GM19043 (cell line): Measurements from ENCODE around the gene CHD5.

Source experiments
- ATAC-seq: cut with Tn5 transposase; IDR thresholded peaks from one replicate; pipeline ENCODE4 v1.9.1; 2021; ENCODE audit warnings: low read depth; ENCODE audit not compliant: unreplicated experiment

The CHD5 gene

DNA sequence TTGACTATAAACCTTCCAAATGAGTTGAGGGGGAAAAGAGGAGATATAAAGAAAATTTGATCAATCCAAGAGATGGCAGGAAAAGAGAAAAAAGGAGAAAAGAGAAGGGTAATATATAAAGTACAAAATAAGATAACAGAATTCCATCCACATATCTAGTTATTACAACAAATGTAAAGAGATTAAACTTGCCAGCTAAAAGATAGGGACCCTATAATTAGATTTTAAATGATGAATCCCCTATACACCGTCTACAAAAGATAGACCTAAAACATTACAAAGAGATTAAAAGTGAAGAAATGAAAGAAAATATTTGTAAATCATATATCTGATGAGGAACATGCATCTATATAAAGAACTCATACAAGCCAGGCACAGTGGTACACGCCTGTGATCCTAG lies 63.1 kb downstream of the CHD5 start:
- ATAC-seq = no peak

DNA sequence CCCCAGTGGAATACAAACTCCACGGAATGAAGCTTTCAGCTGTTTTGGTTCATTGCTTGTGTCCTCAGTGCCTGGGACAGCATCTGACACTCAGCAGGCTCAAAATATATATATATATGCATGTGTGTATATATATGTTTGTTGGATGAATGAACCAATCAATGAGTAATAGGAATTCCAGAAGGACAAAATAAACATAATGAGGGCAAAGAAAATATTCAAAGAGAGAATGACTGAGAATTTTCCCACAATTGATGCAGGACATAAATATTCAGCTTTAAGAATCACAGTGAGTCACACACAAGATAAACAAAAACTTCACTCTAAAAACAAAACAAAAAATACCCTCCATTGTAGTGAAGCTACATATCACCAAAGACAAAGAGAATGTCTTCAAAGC lies 64.0 kb downstream of the CHD5 start:
- no peak for ATAC-seq

DNA sequence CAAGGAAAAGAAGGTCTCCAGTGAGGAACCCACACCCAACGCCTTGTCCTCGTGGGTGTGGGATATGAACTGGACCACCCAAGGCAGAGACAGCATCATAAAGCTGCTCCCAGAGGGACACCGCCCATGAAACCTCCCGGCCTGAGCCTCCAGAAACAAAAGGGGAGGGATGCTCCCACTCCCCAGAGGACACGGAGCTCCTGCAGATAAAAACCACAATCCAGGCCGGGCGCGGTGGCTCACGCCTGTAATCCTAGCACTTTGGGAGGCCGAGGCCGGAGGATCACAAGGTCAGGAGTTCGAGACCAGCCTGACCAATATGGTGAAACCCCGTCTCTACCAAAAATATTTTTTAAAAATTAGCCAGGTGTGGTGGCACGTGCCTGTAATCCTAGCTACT lies 66.4 kb downstream of the CHD5 start:
- ATAC-seq = no peak

DNA sequence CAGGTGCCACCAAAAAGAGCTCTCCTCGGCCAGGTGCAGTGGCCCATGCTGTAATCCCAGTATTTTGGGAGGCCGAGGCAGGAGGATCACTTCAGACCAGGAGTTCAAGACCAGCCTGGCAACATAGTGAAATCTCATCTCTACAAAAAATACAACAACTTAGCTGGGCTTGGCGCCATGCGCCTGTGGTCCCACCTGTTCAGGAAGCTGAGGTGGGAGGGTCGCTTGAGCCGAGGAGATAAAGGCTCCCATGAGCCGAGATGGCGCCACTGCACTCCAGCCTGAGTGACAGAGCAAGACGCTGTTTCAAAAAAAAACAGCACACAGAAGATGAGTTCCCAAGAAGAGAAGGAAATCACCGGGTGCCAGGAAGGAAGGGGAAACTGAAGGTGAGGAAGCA lies 67.0 kb downstream of the CHD5 start:
- no peak for ATAC-seq

DNA sequence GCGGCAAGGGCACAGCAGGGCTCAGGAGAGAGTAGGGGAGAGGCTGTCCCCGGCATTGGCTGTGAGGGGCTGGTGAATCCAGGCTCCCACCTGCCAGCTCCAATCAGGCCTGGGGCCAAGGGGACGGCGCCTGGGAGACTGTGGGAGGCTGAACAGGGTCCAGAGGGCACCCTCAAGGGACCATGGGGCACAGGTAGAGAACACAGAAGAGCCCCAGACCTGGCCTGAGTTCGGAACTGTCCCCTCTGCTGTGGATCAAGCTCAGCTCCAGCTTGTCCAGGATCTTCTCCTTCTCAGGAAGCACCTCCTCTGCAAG lies 67.5 kb downstream of the CHD5 start:
- no peak for ATAC-seq

DNA sequence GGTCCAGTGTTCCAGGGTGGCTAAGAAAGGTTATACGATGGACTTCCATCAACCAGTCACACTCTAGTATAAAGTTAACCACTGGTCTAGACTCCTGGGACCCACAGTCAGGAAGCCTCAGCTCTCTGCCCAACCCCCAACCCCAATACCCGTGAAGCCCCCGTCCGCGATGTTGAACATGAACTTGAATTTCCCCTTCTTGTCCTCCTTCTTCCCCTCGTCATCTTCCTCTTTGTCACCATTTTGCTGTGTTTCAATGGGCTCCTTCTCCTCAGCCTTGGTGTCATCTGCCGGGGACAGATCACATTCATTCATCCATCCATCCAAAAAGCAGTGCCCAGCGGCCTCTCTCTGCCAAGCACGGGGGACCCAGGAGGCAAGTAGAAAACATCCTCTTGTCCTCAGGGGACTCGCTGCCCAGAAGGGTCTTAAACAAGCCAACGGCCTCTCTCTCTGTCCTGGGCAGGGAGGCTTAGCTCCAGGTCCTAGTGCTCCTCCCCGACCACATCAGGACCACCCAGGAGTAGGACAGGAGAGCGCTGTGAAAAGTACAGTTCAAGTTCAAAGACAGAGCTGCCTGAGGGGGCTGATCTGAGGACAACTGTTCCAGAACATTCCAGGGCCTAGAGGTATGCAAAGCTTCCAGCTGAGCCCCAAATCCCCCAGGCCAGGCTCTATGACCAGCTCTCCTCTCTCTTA lies 68.0 kb downstream of the CHD5 start:
- ATAC-seq = no peak

DNA sequence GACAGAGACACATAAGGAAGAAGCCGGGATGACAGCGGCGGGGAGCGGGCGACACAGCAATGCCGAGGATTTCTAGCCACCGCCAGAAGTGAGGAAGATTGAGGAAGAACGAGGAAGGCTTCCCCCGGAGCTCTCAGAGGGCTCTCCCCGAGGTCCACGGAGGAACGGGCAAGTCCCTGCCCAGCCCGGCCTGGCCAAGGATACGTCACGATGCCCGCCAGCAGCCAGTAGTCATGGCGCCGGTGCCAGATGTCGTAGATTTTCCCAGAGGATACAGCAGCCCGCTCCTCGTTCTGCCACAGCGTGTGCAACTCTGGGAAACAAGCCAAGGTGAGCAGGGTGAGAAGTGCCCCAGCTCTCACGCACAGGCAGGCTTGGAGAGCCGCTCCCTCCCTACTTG lies 68.5 kb downstream of the CHD5 start:
- no peak for ATAC-seq

DNA sequence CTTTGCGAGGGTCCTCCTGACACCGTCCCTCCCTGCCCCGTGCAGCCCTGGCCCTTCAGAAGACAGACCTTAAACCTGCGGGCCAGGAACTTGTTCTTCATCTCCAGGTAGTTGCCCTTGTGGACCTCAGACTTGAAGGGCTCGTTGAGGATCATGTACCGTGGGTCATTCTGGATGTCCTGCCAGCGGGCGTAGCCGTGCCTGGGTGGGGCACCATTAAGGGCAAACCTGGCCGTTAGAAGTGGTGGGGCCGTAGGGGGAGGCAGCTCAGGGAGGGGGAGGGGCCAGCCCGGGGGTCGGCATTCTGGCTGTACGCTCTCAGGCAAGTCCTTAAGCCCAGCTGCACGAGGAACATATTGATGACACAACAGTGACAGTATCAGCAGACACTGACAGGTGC lies 69.8 kb downstream of the CHD5 start:
- ATAC-seq = no peak

DNA sequence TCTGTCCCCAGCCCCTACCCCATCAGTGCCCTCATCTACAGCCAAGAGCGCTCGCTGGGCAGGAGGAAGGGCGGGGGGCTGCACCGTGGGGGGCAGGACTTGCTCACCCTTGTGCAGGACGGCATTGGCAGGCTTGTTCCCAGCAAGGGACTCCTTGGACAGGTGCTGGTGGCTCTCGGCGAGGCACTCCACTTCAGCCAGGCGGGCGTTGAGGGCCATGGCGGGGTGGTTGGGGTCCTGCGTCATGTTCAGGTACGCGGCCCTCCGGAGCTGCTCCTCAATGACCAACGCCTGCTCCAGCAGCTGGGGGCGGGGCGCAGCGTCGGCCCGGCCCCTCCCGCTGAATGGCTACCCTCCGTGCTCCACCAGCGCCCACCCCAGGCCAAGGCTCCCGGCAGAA lies 70.4 kb downstream of the CHD5 start:
- no peak for ATAC-seq

DNA sequence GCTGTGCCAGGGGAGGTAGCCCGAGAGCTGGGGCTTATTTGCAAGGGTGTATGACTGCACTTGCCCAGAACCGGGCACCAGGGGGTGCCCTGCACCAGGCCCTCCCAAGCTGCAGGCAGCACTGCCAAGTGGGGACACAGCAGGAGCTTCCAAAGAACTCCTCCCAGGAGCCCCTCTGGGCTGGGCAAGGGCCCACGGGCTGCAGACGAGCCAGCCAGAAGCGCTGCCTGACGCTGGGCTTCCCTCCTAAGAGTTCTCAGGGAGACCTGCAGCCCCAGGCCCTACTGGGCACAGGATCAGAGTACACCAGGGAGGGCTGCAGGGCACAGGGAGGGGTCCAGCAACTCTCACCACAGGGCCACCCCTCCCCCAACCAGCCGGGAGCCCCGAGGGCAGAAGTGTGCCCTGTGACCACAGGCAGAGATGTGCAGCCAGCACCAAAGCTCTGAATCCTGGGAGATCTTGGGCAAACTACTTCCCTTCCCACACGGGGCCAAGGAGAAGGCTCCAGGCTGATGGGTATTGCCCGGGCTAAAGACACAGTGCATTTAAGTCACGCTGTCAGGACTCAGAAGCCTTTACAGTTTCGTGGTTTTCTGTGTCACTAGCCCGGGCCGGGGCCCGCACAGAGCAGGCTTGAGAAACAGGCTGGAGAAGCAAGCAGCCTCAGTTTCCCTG lies 71.0 kb downstream of the CHD5 start:
- no peak for ATAC-seq

DNA sequence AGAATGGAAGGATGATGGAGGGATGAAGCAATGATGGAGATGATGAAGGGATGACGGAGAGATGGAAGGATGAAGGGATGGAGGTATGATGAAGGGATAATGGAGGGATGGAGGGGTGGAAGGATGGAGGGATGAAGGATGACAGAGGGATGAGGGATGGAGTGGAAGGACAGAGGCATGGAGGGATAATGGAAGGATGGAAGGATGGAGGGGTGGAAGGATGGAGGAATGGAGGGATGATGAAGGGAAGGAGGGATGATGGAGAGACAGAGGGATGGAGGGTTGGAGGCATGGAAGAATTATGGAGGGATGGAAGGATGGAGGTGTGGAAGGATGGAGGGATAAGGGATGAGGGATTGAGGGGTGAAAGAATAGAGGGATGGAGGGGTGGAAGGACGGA lies 71.6 kb downstream of the CHD5 start:
- ATAC-seq = no peak

DNA sequence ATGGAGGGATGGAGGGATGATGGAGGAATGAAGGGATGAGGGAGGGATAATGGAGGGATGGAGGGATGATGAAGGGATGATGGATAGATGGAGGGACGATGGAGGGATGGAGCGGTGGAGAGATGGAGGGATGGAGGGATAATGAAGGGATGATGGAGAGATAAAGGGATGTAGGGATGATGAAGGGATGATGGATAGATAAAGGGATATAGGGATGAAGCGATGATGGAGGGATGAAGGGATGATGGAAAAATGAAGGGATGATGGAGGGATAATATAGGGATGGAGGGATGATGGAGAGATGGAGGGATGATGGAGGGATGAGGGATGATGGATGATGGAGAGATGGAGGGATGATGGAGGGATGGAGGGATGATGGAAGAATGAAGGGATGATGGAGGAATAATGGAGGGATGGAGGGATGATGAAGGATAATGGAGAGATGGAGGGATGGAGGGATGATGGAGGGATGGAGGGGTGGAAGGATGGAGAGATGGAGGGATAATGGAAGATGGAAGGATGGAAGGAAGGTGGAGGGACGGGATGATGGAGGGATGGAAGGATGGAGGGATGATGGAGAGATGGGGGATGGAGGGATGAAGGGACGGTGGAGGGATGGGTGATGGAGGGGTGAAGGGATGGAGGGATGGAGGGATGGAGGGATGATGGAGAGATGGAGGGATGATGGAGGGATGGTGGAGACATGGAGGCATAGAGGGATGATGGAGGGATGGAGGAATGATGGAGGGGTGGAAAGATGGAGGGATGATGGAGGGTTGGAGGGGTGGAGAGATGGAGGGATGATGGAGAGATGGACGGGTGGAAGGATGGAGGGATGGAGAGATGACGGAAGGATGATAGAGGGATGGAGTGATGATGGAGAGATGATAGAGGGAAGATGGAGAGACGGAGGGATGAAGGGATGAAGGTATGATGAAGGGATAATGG lies 72.4 kb downstream of the CHD5 start:
- ATAC-seq = no peak

DNA sequence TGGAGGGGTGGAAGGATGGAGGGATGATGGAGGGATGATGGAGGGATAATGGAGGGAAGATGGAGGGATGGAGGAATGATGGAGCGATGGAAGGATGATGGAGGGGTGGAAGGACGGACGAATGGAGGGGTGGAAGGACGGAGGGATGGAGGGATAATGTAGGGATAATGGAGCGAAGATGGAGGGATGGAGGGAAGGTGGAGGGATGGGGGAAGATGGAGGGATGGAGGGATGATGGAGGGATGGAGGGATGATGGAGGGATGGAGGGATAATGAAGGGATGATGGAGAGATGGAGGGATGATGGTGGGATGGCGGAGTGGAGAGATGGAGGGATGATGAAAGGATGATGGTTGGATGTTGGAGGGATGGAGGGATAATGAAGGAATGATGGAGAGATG lies 73.1 kb downstream of the CHD5 start:
- ATAC-seq = no peak

DNA sequence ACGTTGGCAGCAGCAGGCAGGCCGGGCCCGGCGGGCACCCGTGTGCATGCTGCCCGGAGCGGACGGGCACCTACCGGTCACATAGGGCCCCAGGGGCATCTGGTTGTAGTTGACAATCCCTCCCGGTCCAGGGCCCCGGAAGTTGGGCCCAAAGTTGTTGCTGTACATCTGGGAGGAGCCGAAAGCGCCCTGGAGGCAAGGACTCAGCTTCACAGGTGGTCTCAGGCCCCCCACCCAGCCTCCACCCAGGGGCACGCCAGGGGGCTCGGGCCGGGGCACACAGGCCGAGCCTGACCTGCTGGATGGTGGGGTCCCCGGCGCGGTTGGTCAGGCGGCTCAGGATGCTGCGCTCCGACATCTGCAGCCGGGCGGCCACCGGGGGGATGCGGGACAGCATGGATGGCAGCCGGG lies 73.8 kb downstream of the CHD5 start:
- no peak for ATAC-seq

DNA sequence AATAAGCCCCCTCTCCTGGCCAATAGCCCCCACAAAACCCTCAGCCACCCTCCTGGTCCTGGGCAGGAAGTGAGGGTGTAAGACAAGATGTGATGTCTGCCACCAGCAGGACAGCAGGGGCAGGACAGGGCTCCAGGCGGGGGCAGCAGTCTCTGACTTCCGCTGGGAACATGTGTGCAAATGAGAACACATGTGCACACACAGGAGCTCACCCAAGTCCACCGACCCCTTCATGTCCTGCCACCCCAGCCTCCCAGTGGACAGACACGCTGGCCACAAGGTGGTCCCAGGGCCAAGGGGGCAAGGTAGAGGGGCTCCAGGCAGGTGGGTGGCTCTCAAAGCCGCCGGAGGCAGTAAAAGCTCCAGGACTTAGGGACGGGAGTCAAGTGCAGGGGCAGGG lies 74.4 kb downstream of the CHD5 start:
- ATAC-seq = no peak

DNA sequence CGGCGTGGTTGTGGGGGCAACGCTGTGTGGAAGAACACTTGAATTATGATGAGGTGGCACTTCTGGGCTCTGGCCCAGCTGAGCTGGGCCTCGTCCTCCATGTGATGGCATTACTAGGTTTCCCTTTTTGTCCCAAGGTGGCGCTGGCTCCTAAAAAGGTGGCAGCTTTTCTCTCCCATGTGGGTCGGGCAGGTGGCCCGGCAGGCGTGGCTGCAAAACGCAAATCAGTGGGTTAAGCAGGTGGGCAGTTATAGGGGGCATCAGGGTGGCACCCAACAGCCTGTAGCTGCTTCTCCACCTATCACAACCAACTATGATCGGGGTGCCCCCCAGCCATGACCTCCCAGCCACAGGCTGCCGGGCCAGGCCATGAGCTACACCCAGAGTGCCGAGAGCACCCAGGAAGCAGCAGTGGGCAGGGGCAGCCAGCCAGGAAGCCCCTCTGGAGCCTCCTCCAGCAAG lies 74.9 kb downstream of the CHD5 start:
- ATAC-seq = no peak

DNA sequence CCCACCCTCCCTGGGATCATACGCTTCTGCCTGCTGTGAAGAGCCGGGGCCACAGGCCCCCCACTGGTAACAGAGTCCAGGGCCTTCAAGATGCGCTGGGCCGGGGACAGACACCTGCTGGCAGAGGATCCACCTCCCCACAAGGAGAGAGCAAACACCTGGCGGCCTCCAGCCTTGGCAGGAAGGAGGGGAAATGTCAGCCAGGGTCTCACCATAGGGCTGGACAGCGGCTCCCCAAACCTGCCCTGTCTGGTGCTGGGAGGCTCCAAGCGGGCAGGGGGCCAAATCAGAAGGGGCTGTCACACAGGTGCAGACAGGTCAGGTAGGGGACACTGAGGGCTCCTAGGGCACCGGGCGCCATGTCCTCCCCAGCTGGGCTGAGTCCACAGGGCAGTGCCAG lies 75.5 kb downstream of the CHD5 start:
- no peak for ATAC-seq

DNA sequence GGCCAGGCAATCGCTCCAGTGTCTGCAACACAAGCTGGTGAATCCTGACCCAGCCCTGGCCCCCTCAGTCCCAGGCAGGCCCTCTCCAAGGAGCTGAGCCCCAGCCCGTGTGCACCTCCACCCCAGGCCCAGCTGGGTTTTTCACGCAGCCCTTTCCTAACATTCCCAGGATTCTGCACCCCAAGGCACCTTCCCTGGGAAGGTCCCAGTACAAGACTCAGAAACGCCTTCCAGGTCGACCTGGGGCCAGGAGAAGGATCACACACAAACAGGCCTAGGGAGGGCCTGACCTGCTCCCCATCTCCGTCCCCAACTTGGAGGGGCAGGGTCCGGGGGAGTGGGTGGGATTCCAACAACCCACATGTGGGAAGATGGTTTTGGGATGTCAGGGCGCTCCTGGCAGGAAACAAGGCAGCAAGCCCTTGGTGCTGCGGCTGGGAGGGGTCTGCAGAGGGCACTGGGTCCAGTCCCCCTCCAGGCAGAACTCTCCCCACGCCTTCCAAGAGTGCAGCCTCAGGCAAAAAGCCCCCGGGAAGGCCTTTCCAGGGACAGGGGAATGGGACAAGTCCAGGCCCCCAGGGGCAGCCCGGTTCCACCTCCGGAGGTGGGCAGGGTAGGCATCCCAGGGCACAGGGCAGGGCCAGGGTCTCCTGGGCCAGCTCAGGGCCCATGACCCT lies 76.1 kb downstream of the CHD5 start:
- no peak for ATAC-seq

DNA sequence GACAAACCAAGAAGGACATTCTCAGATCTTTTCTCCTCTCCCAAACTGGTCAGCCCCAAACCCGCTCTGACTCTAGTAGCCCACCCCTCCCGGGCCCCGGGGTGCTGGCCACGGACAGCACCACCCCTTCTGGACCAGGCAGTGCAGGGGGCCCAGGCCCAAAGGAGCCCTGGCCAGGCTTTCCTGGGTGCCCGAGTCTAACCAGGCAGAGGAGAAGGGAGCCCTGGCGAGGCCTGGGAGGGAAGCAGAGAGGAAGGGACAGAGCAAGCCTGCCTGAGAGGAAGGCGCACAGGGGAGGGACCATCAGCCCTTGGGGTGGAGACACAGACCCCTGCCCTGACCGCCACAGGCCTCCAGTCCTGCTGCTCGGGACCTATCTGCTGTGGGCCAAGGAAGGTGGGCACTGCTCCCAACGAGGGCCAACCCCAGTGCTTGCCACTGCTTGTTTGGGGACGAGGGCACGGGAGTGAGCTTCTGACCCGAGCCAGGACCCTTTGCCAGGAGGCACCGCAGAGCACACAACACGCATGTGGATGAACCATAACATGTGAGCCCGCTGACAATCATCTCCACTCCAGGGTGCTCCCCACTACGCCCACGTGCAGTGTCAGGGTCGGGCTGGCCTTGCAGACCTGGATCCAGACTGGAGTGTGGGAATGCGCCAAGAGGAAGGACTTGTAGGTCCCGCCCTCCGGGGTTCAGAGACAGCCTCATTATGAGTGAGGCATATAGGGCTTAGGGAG lies 76.8 kb downstream of the CHD5 start:
- no peak for ATAC-seq

DNA sequence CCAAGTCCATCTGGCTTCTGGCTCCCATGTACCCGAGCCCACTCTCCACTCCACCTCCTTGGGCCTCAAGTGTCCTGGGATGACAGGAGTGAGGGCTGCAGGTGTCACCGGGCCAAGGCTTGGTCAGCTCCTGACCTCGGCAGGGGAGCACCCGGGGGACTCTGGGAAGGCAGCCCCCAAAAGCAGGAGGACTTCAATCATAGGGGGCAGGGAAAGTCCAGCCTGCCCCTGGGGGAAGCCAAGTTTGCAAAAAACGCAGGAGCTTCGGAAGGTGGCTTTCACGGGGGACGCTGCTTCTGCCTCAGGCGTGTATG lies 77.6 kb downstream of the CHD5 start:
- no peak for ATAC-seq
